Endothelial cell of umbilical vein (primary cell): Measurements from ENCODE around the gene NANOS2. TPM values are rescaled to one million over a fixed set of nuclear protein-coding genes. Genes with fewer than 3 reads are reported as not detected.
A peak's percentile ranks its signal among the peaks of the same experiment; 100 is the strongest.

Experiments
- BruUV-seq: library from RNA; stranded (reverse); fragments of 400-500 nt; replicated peaks from 2 replicates; lab custom pipeline; 2021; lab: Mats Ljungman, UMichigan
- CTCF ChIA-PET: fragments of 300-600, 350-600 bp; sonication (Branson Sonifier 250); formaldehyde crosslinking; loops from one replicate; lab custom pipeline; 2021; ENCODE audit warnings: antibody characterized with exemption, inconsistent platforms; lab: Charles Lee
- POLR2A ChIA-PET: fragments of 300-600, 350-600 bp; sonication (Branson Sonifier 250); formaldehyde crosslinking; loops from one replicate; lab custom pipeline; 2021; ENCODE audit warnings: antibody characterized with exemption, inconsistent platforms; lab: Charles Lee
- DNase-seq: peaks from one replicate; pipeline ENCODE4 v3.0.0-alpha.2; 2011; ENCODE audit warnings: low read depth, low spot score
- FAIRE-seq: peaks from 2 replicates; lab custom pipeline; 2011; peaks lifted over from hg19 to GRCh38; lab: Jason Lieb, UNC
- H2AFZ ChIP-seq: 2 replicates; pipeline ENCODE4 v1.6.0; 2012; ENCODE audit warnings: low read depth, low read length, control low read depth, inconsistent platforms
- H3K27ac ChIP-seq: 2 replicates; pipeline ENCODE4 v1.5.1; 2011; ENCODE audit warnings: low read depth, mild to moderate bottlenecking, control low read depth, low read length, moderate library complexity; ENCODE audit not compliant: insufficient read depth
- H3K27me3 ChIP-seq, 2 experiments: 2 replicates each; pipeline versions ENCODE4 v1.6.0 to v1.6.1; 2011; ENCODE audit warnings: low read length in 2 of 2, mixed read lengths in 1 of 2; ENCODE audit not compliant: control insufficient read depth in 2 of 2, insufficient read depth in 2 of 2
- H3K36me3 ChIP-seq, 2 experiments: 2 replicates in 1 of 2; 3 replicates in 1 of 2; pipeline ENCODE4 v1.5.1; 2011; ENCODE audit warnings: low read length in 2 of 2, mild to moderate bottlenecking in 1 of 2, moderate library complexity in 1 of 2; ENCODE audit not compliant: control insufficient read depth in 2 of 2, insufficient read depth in 2 of 2; ENCODE audit errors: extremely low read depth in 1 of 2
- H3K4me1 ChIP-seq: 3 replicates; pipeline ENCODE4 v1.5.1; 2011; ENCODE audit warnings: mild to moderate bottlenecking, low read length; ENCODE audit not compliant: control insufficient read depth, insufficient read depth; ENCODE audit errors: extremely low read depth
- H3K4me2 ChIP-seq: 2 replicates; pipeline ENCODE4 v1.6.1; 2011; ENCODE audit warnings: low read length, control low read depth, mixed read lengths; ENCODE audit not compliant: insufficient read depth
- H3K4me3 ChIP-seq, 3 experiments: fragments of 200-600 bp in 1 of 3; sonication (generic), shearing (Covaris generic) in 1 of 3; replicated peaks in 1 of 3; 2 replicates each; pipeline ENCODE4 v1.5.1; 2011 to 2016; ENCODE audit warnings: control low read depth in 3 of 3, low read length in 3 of 3, mild to moderate bottlenecking in 2 of 3, inconsistent platforms in 1 of 3, low read depth in 1 of 3, moderate library complexity in 1 of 3; ENCODE audit not compliant: insufficient read depth in 1 of 3
- H3K79me2 ChIP-seq: 2 replicates; pipeline ENCODE4 v1.6.0; 2012; ENCODE audit warnings: low read length, inconsistent platforms; ENCODE audit not compliant: control insufficient read depth, insufficient read depth
- H3K9ac ChIP-seq: replicated peaks from 2 replicates; pipeline ENCODE3; 2011; ENCODE audit warnings: low read length, control low read depth; ENCODE audit not compliant: insufficient read depth; ENCODE audit errors: extremely low read depth
- H3K9me1 ChIP-seq: replicated peaks from 3 replicates; pipeline ENCODE4 v1.6.0; 2011; ENCODE audit warnings: mild to moderate bottlenecking, low read length; ENCODE audit not compliant: control insufficient read depth, insufficient read depth; ENCODE audit errors: extremely low read depth
- H3K9me3 ChIP-seq: replicated peaks from 2 replicates; pipeline ENCODE4 v1.5.1; 2012; ENCODE audit warnings: low read length, inconsistent platforms; ENCODE audit not compliant: control insufficient read depth, insufficient read depth
- H4K20me1 ChIP-seq: replicated peaks from 2 replicates; pipeline ENCODE3; 2011; ENCODE audit warnings: mild to moderate bottlenecking, low read length; ENCODE audit not compliant: control insufficient read depth, insufficient read depth; ENCODE audit errors: extremely low read depth
- CTCF ChIP-seq, 2 donors: IDR thresholded peaks; 1 replicate in 1 of 2; 2 replicates in 1 of 2; pipeline ENCODE4 v1.5.1; 2011; ENCODE audit warnings: low read length in 2 of 2, mild to moderate bottlenecking in 2 of 2, moderate library complexity in 2 of 2, control low read depth in 1 of 2, inconsistent platforms in 1 of 2, low read depth in 1 of 2; ENCODE audit not compliant: insufficient read depth in 1 of 2; ENCODE audit errors: extremely low read depth in 1 of 2
- EZH2 ChIP-seq: IDR thresholded peaks from 2 replicates; pipeline ENCODE4 v1.6.1; 2012; ENCODE audit warnings: borderline replicate concordance, low read depth, mild to moderate bottlenecking, moderate library complexity, low read length, inconsistent platforms; ENCODE audit not compliant: severe bottlenecking
- FOS ChIP-seq: IDR thresholded peaks from 2 replicates; pipeline ENCODE4 v1.6.1; 2011; ENCODE audit warnings: mild to moderate bottlenecking, low read length, moderate library complexity, borderline replicate concordance; ENCODE audit not compliant: insufficient read depth
- GATA2 ChIP-seq: IDR thresholded peaks from 2 replicates; pipeline ENCODE4 v1.7.0; 2011; ENCODE audit warnings: low read depth, mild to moderate bottlenecking, moderate library complexity, mixed read lengths, low read length; ENCODE audit not compliant: insufficient read length, insufficient read depth
- JUN ChIP-seq: IDR thresholded peaks from 2 replicates; pipeline ENCODE4 v1.6.1; 2011; ENCODE audit warnings: borderline replicate concordance, low read depth; ENCODE audit not compliant: insufficient read length, insufficient read depth
- MAX ChIP-seq: IDR thresholded peaks from 2 replicates; pipeline ENCODE4 v1.6.1; 2011; ENCODE audit not compliant: insufficient read depth, insufficient read length
- MYC ChIP-seq: IDR thresholded peaks from one replicate; pipeline ENCODE4 v1.6.1; 2011; ENCODE audit warnings: mild to moderate bottlenecking, low read depth, low read length
- POLR2A ChIP-seq: IDR thresholded peaks from 2 replicates; pipeline ENCODE4 v1.6.1; 2012; ENCODE audit warnings: low read depth, mild to moderate bottlenecking, control low read depth, low read length
- POLR2AphosphoS5 ChIP-seq: IDR thresholded peaks from 2 replicates; pipeline ENCODE4 v1.6.1; 2012; ENCODE audit warnings: low read depth, mild to moderate bottlenecking, control low read depth, low read length, moderate library complexity; ENCODE audit not compliant: insufficient read depth
- dilution Hi-C: fragments of 300-500 bp; cut with MboI; formaldehyde crosslinking; loops from one replicate; pipeline ENCODE4 v1.15.0; 2019; ENCODE audit warnings: low sequenced_read_pairs; ENCODE audit not compliant: extremely low pct_ligation_motif_present
- intact Hi-C: fragments of 100-400 bp; cut with micrococcal nuclease; formaldehyde crosslinking; loops from one replicate; pipeline ENCODE4 v1.10.0; 2022
- polyA plus RNA-seq, 4 experiments: library from polyadenylated mRNA; depleted of rRNA in 3 of 4; stranded (reverse) in 3 of 4; unstranded in 1 of 4; fragments of >200 nt; gene quantifications; 2 replicates each; pipeline versions ENCODE4 v1.2.1 to v1.2.3, GENCODE V29; 2011 to 2012; ENCODE audit warnings: missing spikeins in 1 of 4
- total RNA-seq: library from RNA; stranded (reverse); gene quantifications from 2 replicates; pipeline ENCODE4 v1.2.3, GENCODE V29; 2021

Gene NANOS2
- total and polyA plus RNA-seq, 2 donors (not counting 3 experiments of a cell fraction or from before 2014, with no cell fraction given), result not detected

- peaks cover 7% of the 10 kb centered on the region for H3K4me1 ChIP-seq
- H4K20me1 ChIP-seq, result no peaks in the 10 kb centered on the region
- H3K9ac ChIP-seq, result peak within 1 kb of the TSS; percentile 76
- no peaks in the 10 kb centered on the region for H3K36me3 ChIP-seq
- TF ChIP-seq GATA2 (no peak), JUN (no peak), FOS (no peak), MAX (no peak), POLR2A (no peak), EZH2 (no peak), MYC (no peak), CTCF (IDR thresholded peaks at IDR 0.05; ENCODE audit: extremely low read depth in 1 of 2, insufficient read depth in 1 of 2, low read depth in 1 of 2, low read length in 2 of 2) (no peak), POLR2AphosphoS5 (no peak)
- DNase-seq (no peak), FAIRE-seq (no peak)
- dilution Hi-C loops (no loop called here), intact Hi-C loops (loop anchor here (1.0 to 2.0 kb wide), 2 partner anchors 16 to 93 kb away; partner anchors contain the start of genes CCDC61 and IRF2BP1)
- no peak within 1 kb of the TSS for H3K27ac ChIP-seq
- H3K79me2 ChIP-seq, result no peaks in the 10 kb centered on the region
- H3K27me3 ChIP-seq, result no peaks in the 10 kb centered on the region
- no TSS peak for BruUV-seq
- no peaks in the 10 kb centered on the region for H3K9me3 ChIP-seq
- H3K4me2 ChIP-seq, result peak within 1 kb of the TSS; percentile 88
- no peaks in the 10 kb centered on the region for H3K9me1 ChIP-seq
- H3K4me3 ChIP-seq, result peak within 1 kb of the TSS; percentile 55 to 95 (median 79)
- ChIA-PET POLR2A (interaction anchor here (0.5 to 1.2 kb wide), 4 partner anchors 10 to 93 kb away, joined by 3 to 6 read pairs (median 4); partner anchors contain the start of genes CCDC61 and IRF2BP1), CTCF (interaction anchor here (0.9 to 2.1 kb wide), 11 partner anchors 9 to 126 kb away, joined by 3 to 9 read pairs (median 4); partner anchors contain the start of genes CCDC61 and NANOS2)
- H2AFZ ChIP-seq, result peak within 1 kb of the TSS; percentile 95
Observed at GRCh38 chr19:45901912-45902650, 12.5 kb downstream of the NANOS2 start, which contains the start of gene MYPOP. TSS of gene MYPOP (minus strand) at chr19:45902613. CDS start at chr19:45901773, 840 bp downstream.
